ENCODE data around the gene DROSHA.

DNA sequence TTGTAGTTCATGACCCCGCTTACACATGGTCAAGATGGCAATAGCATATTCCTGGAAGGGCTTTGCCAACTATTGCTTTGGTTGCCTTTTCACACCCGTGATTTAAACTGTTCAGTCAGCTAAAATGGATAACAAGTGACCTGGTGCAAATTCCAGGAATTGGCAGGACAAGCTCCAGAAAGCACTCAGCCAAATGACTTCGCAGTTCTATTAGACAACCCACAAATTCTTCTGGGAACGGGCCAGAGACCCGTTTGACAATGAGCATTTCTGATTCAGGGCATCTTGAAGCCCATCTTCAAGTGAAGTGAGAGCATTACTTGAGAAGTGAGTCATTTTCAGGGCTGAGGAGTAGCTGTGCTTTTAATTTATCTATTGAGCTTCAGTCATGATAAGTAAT is 165.0 kb downstream of the DROSHA start:
- TF ChIP-seq, protein P1, sequence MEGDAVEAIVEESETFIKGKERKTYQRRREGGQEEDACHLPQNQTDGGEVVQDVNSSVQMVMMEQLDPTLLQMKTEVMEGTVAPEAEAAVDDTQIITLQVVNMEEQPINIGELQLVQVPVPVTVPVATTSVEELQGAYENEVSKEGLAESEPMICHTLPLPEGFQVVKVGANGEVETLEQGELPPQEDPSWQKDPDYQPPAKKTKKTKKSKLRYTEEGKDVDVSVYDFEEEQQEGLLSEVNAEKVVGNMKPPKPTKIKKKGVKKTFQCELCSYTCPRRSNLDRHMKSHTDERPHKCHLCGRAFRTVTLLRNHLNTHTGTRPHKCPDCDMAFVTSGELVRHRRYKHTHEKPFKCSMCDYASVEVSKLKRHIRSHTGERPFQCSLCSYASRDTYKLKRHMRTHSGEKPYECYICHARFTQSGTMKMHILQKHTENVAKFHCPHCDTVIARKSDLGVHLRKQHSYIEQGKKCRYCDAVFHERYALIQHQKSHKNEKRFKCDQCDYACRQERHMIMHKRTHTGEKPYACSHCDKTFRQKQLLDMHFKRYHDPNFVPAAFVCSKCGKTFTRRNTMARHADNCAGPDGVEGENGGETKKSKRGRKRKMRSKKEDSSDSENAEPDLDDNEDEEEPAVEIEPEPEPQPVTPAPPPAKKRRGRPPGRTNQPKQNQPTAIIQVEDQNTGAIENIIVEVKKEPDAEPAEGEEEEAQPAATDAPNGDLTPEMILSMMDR (IDR thresholded peaks at IDR 0.05): no peak
- TF ChIP-seq POLR2A (IDR thresholded peaks at IDR 0.05): no peak

All from breast epithelium (tissue), 3 donors.